ENCODE measurements around the gene TMEM165. TPM values are rescaled to one million over a fixed set of nuclear protein-coding genes. Genes with fewer than 3 reads are reported as not detected.

TMEM165 gene
- total RNA-seq, 1 experiment from 2014 or later = 79.1 TPM

DNA sequence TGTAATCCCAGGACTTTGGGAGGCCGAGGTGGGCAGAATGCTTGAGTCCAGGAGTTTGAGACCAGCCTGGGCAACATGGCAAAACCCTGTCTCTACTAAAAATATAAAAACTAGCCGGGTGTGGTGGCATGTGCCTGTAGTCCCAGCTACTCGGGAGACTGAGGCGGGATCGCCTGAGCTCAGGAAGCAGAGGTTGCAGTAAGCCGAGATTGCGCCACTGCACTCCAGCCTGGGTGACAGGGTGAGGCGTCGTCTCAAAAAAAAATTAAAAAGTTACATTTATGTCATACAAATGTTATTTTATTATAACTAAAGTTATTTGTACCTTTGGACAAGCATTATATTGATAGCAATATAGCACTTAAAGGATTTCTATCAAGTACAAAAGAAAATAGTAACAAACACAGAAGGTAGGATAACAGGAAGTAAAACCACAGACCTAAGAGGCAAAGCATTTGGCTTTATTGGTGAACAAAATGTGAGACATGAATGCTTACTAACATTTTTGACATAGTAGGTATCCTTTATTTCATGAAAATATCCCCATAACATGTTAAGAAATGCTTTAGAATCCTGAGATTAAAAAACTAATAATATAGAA is 51.5 kb downstream of the TMEM165 start:
- no peak for DNase-seq (ENCODE audit: extremely low read depth, low read depth)

DNA sequence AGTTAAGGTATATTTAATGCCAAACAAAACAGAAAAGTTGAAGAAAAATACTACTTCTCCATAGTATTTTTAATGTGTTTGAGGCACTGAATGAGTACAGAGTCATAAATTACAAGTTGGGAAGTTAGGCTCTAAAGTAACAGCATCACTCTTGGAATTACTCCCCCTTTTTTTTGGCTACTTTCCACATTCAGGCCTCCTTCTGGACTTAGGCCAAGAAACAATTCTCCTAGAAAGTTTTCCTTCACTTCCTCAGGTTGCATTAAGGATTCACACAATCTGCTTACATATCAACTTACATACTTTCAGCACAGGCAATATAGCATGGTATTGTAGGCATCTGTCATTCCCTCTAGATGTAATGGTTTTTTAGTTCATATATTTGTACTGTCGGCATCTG is 52.1 kb downstream of the TMEM165 start:
- DNase-seq (ENCODE audit: extremely low read depth, low read depth) = no peak

DNA sequence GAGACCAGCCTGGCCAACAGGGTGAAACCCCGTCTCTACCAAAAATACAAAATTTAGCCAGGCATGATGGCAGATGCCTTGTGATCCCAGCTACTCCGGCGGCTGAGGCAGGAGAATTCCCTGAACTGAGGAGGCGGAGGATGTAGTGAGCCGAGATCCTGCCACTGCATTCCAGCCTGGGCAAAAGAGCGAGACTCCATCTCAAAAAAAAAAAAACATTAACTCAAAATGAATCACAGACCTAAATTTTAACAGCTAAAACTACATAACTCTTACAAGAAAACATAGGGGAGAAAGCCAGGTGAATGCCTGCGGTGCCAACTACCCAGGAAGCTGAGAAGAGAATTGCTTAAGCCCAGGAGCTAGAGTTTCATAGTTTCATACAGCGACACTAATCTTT is 54.8 kb downstream of the TMEM165 start:
- DNase-seq (ENCODE audit: extremely low read depth, low read depth) = no peak

DNA sequence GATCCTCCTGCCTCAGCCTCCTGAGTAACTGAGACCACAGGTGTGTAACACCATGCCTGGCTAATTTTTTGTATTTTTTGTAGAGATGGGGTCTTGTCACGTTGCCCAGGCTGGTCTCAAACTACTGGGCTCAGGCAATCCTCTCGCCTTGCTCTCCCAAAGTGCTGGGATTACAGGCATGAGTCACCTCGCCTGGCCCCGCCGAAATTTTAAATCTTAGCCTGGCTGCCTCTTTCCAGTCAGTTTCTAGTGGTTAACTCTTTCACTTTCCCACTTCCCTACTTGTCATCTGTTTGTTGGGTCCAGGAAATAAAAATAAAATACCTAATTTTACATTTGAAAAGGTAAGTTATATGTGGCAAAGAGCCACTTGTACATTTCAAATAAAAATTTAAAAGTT is 62.4 kb downstream of the TMEM165 start:
- no peak for DNase-seq (ENCODE audit: extremely low read depth, low read depth)

DNA sequence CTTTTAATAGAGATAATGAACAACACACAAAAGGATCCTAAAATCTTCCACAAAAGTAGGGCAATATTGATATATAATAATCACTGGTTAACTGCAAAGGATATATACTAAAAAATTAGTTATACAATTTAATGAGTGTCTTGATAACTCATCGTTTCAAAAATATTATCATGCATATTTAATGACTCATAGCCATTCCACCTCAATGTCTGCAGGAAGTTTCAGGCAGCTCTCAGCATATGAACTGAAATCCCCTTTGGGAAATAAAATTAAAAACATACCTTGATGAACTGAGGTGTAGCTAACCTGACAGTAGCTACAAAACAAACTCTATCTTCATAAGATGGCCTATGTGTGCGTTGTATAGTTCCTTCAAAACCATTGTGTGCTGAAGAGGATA is 62.9 kb downstream of the TMEM165 start:
- DNase-seq (ENCODE audit: extremely low read depth, low read depth) = no peak

DNA sequence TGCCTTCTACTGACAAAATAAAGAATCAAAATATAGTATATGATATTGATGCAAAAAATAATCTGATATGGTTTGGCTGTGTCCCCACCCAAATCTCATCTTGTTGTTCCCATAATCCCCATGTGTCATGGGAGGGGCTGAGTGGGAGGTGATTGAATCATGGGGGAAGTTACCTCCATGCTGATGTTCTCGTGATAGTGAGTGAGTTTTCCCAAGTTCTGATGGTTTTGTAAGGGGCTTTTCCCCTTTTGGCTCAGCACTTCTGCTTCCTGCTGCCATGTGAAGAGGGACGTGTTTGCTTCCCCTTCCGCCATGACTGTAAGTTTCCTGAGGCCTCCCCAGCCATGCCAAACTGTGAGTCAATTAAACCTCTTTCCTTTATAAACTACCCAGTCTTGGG is 70.2 kb downstream of the TMEM165 start:
- DNase-seq (ENCODE audit: extremely low read depth, low read depth) = no peak

DNA sequence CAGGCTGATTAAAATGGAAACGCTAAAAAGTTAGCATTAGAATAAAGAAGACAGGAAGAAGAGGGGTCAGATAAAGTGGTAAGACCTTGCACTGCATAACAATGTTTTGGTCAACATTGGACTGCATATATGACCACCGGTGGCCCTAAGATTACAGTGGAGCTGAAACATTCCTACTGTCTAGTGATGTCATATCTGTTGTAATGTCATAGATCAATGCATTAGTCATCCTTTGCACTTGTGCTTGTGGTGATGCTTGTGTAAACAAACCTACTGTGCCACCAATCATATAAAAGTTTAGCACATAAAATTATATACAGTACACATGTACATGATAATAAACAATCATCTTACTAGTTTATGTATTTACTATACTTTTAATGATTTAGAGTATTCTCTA is 73.0 kb downstream of the TMEM165 start:
- DNase-seq (ENCODE audit: extremely low read depth, low read depth) = peak; percentile 21

DNA sequence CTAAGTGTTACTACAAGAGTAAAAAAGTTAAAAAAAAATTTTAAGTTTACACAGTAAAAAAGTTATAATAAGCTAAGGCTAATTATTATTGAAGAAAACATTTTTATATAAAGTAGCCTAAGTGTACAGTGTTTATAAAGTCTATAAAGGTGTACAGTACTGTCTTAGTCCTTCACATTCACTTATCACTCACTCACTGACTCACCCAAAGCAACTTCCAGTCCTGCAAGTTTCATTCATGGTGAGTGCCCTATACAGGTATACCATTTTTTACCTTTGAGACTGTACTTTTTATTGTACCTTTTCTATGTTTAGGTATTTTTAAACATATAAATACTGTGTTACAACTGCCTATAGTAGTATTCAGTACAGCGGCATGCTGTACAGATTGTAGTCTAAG is 74.2 kb downstream of the TMEM165 start:
- DNase-seq (ENCODE audit: extremely low read depth, low read depth) = no peak

Small RNAs within 50 kb of the gene (small RNA-seq; reads per million reads assigned to genes)
- gene RF00019 = 0 reads per million in 2 experiments

Other genes starting within 250 kb of the TMEM165 start
- 14.3 and 16.5 TPM in 2 replicates for gene SRD5A3, start 49.7 kb upstream of the TMEM165 start, total RNA-seq (2014; rRNA removed; shearing (Covaris generic))
- gene CLOCK, start 151.0 kb downstream of the TMEM165 start, total RNA-seq (2014; rRNA removed; shearing (Covaris generic)) = 18.8 and 21.7 TPM in 2 replicates
- not detected in 2 replicates for gene PDCL2, start 196.3 kb downstream of the TMEM165 start, total RNA-seq (2014; rRNA removed; shearing (Covaris generic))
- gene NMU, start 240.3 kb downstream of the TMEM165 start, total RNA-seq (2014; rRNA removed; shearing (Covaris generic)) = 3.1 and 4.9 TPM in 2 replicates

Data from NCI-H460 (cell line).